Central memory CD4-positive, alpha-beta T cell (primary cell): Measurements from ENCODE around the gene RPL26.
"Not testable (repeated sequence)": the region's sequence is repeated elsewhere in the genome, so short reads cannot be mapped to it uniquely, and the experiment has no call there.

Experiments
- DNase-seq: peaks from one replicate; pipeline ENCODE4 v3.0.0; 2022

Gene RPL26

GRCh38 chr17:8362651-8363332, 20.2 kb downstream of the RPL26 start:
- no peak for DNase-seq

- DNase-seq: no peak
These were observed 22.2 kb downstream of the RPL26 start for GRCh38 chr17:8360751-8361150.

- no peak for DNase-seq
These were observed 22.7 kb downstream of the RPL26 start for GRCh38 chr17:8360260-8360659.

- DNase-seq: no peak
These were observed 23.2 kb downstream of the RPL26 start for GRCh38 chr17:8359769-8360168.

- no peak for DNase-seq
These were observed 25.1 kb downstream of the RPL26 start for GRCh38 chr17:8357910-8358309.

GRCh38 chr17:8354236-8354635, 28.8 kb downstream of the RPL26 start:
- DNase-seq: no peak

GRCh38 chr17:8353736-8354135, 29.3 kb downstream of the RPL26 start:
- no peak for DNase-seq

GRCh38 chr17:8350339-8350738, 32.7 kb downstream of the RPL26 start:
- DNase-seq: no peak

GRCh38 chr17:8347001-8347400, 36.0 kb downstream of the RPL26 start:
- DNase-seq: not testable (repeated sequence)

- no peak for DNase-seq
These were observed 36.9 kb downstream of the RPL26 start for GRCh38 chr17:8345951-8346665.

- no peak for DNase-seq
These were observed 37.8 kb downstream of the RPL26 start for GRCh38 chr17:8345052-8345690.

- no peak for DNase-seq
These were observed 41.5 kb downstream of the RPL26 start for GRCh38 chr17:8341456-8341855.

GRCh38 chr17:8339540-8339939, 43.5 kb downstream of the RPL26 start, which contains the start of gene ODF4:
Gene ODF4, plus strand, starts transcription at chr17:8339840. Its CDS starts 212 bp downstream, at chr17:8340052.
- DNase-seq: no peak

- no peak for DNase-seq
These were observed 44.2 kb downstream of the RPL26 start for GRCh38 chr17:8338753-8339140.

- DNase-seq: no peak
These were observed 44.9 kb downstream of the RPL26 start for GRCh38 chr17:8337802-8338752.

GRCh38 chr17:8333281-8333680, 49.7 kb downstream of the RPL26 start:
- DNase-seq: no peak

- no peak for DNase-seq
These were observed 50.3 kb downstream of the RPL26 start for GRCh38 chr17:8332688-8333087.

- no peak for DNase-seq
These were observed 50.9 kb downstream of the RPL26 start for GRCh38 chr17:8332128-8332527.
